Lung (tissue), 12 donors: ENCODE data around the gene LPGAT1. TPM values are rescaled to one million over a fixed set of nuclear protein-coding genes. Genes with fewer than 3 reads are reported as not detected.

Experiments used
- ATAC-seq: fragments of 200-7000 bp; cut with Tn5 transposase; one replicate; pipeline ENCODE4 v1.9.1; 2020; ENCODE audit warnings: moderate number of reproducible peaks; ENCODE audit not compliant: insufficient read depth, low FRiP score
- DNase-seq, 3 donors: peaks; one replicate each; pipeline ENCODE4 v3.0.0-alpha.2; 2013 to 2017
- H3K27ac ChIP-seq, 2 donors: one replicate each; pipeline ENCODE4 v1.5.1; 2013; ENCODE audit warnings: mild to moderate bottlenecking in 2 of 2, moderate library complexity in 2 of 2, control low read depth in 1 of 2, inconsistent platforms in 1 of 2, low read depth in 1 of 2, low read length in 1 of 2
- H3K27me3 ChIP-seq, 3 donors: one replicate each; pipeline ENCODE4 v1.5.1; 2013; ENCODE audit warnings: low read length in 2 of 3; ENCODE audit not compliant: control insufficient read depth in 3 of 3, insufficient read depth in 3 of 3
- H3K36me3 ChIP-seq, 4 donors: one replicate each; pipeline ENCODE4 v1.5.1; 2013; ENCODE audit warnings: low read length in 4 of 4, mild to moderate bottlenecking in 1 of 4, moderate library complexity in 1 of 4; ENCODE audit not compliant: control insufficient read depth in 4 of 4, insufficient read depth in 4 of 4
- H3K4me1 ChIP-seq, 5 donors: one replicate each; pipeline ENCODE4 v1.5.1; 2013; ENCODE audit warnings: low read length in 5 of 5, mild to moderate bottlenecking in 2 of 5, moderate library complexity in 1 of 5; ENCODE audit not compliant: control insufficient read depth in 5 of 5, insufficient read depth in 5 of 5
- H3K4me3 ChIP-seq: one replicate; pipeline ENCODE4 v1.5.1; 2013; ENCODE audit warnings: mild to moderate bottlenecking, control low read depth, moderate library complexity
- H3K9ac ChIP-seq, 2 donors: one replicate each; pipeline ENCODE4 v1.5.1; 2013; ENCODE audit warnings: low read length in 2 of 2, control low read depth in 1 of 2; ENCODE audit not compliant: insufficient read depth in 1 of 2
- H3K9me3 ChIP-seq, 4 donors: one replicate each; pipeline ENCODE4 v1.5.1; 2013; ENCODE audit warnings: low read length in 3 of 4, mild to moderate bottlenecking in 1 of 4, moderate library complexity in 1 of 4; ENCODE audit not compliant: control insufficient read depth in 4 of 4, insufficient read depth in 3 of 4
- CTCF ChIP-seq: IDR thresholded peaks from 2 replicates; pipeline ENCODE4 v1.5.1; 2012; ENCODE audit warnings: mild to moderate bottlenecking; ENCODE audit errors: control extremely low read depth, extremely low read depth
- WGBS, 2 donors: extraction: QIAGEN DNeasy Blood & Tissue Kit; methylation state at CpG; one replicate each; pipeline ENCODE4 v1.1.7; 2013; 5-methylcytosine and 5-hydroxymethylcytosine counted together
- polyA plus RNA-seq, 2 donors: library from polyadenylated mRNA; stranded (reverse); fragments of 200-250 nt; gene quantifications; one replicate each; pipeline ENCODE4 v1.2.1, GENCODE V29; 2013
- total RNA-seq, 2 donors: library from RNA; depleted of rRNA in 1 of 2; stranded (reverse); fragments of >200 nt in 1 of 2; gene quantifications; one replicate each; pipeline ENCODE4 v1.2.1, GENCODE V29; 2014 to 2021
- donor health status: control.
- donor health status: control.
- donor health status: Bipolar disorder and iron deficiency.
- donor health status: healthy.
- donor health status: DM: yes; HTN: yes; CAD: no.

Gene LPGAT1
- total and polyA plus RNA-seq, 4 donors, result 4.9 to 41.9 (median 25.5) TPM

- 55 to 59% methylated on average over 6 of the region's 6 CpGs for WGBS, 2 donors
- Histone ChIP-seq H3K4me1 (peaks cover 0 to 2% (median 0%) of the 10 kb centered on the region in 5 donors), H3K4me3 (no peak overlapping the region), H3K9ac (no peak overlapping the region), H3K9me3 (no peaks in the 10 kb centered on the region), H3K36me3 (no peaks in the 10 kb centered on the region), H3K27me3 (no peaks in the 10 kb centered on the region), H3K27ac (no peak overlapping the region)
- DNase-seq, result no peak
- ATAC-seq, result no peak
- TF ChIP-seq CTCF, result no peak
These were observed 90.7 kb downstream of the LPGAT1 start for GRCh38 chr1:211739671-211740411.

DNA sequence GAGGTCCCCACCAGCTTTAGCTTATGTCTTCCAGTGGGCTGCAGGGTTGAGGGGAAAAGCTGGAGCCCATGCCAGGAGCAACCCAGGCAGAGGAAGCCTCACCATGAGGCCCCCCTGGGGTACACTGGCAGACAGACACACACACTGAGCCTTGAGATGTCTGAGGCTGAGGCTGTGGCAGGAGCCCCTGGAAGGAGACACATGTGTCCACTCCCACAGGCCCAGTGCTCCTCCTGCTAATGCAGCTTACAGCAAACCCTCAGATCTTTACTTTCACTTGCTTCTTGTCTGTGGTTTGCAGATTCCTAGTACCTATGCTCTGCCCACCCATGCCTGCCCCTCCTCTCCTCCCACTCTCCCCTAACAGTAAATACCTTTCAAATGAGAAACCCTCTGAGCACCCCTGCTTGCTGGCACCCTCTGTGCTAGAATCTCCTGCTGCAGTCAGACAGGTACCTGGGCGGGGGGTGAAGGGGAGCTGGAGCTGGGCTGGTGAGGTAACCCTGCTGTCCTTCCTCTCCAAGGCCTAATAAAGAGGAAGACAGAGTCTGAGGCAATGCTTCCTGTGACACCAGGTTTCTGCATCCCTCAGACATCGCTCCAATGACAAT, 91.8 kb downstream of the LPGAT1 start:
- no peak overlapping the region for H3K27ac ChIP-seq
- 27 to 65% methylated on average over 2 of the region's 2 CpGs for WGBS, 2 donors
- H3K36me3 ChIP-seq, result no peaks in the 10 kb centered on the region
- no peaks in the 10 kb centered on the region for H3K9me3 ChIP-seq
- no peaks in the 10 kb centered on the region for H3K27me3 ChIP-seq
- DNase-seq (no peak), ATAC-seq (no peak)
- no peak overlapping the region for H3K4me3 ChIP-seq
- no peak overlapping the region for H3K9ac ChIP-seq
- H3K4me1 ChIP-seq, result peaks cover 0 to 2% (median 0%) of the 10 kb centered on the region in 5 donors
- no peak for TF ChIP-seq CTCF

- H3K4me1 ChIP-seq, result peaks cover 0 to 2% (median 0%) of the 10 kb centered on the region in 5 donors
- no peaks in the 10 kb centered on the region for H3K9me3 ChIP-seq
- DNase-seq, result no peak
- ATAC-seq, result no peak
- 72 to 76% methylated on average over 9 of the region's 9 CpGs for WGBS, 2 donors
- no peak for TF ChIP-seq CTCF
- H3K27ac ChIP-seq, result no peak overlapping the region
- no peak overlapping the region for H3K9ac ChIP-seq
- no peaks in the 10 kb centered on the region for H3K36me3 ChIP-seq
- H3K27me3 ChIP-seq, result no peaks in the 10 kb centered on the region
- no peak overlapping the region for H3K4me3 ChIP-seq
These were observed 92.4 kb downstream of the LPGAT1 start for GRCh38 chr1:211738096-211738690.
